ENCODE measurements around the gene MTCH1. TPM values are rescaled to one million over a fixed set of nuclear protein-coding genes. Genes with fewer than 3 reads are reported as not detected.

MTCH1 gene, protein sequence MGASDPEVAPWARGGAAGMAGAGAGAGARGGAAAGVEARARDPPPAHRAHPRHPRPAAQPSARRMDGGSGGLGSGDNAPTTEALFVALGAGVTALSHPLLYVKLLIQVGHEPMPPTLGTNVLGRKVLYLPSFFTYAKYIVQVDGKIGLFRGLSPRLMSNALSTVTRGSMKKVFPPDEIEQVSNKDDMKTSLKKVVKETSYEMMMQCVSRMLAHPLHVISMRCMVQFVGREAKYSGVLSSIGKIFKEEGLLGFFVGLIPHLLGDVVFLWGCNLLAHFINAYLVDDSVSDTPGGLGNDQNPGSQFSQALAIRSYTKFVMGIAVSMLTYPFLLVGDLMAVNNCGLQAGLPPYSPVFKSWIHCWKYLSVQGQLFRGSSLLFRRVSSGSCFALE
- 389 and 393 TPM in 2 replicates for total RNA-seq (2014; rRNA removed; shearing (Covaris generic))

DNA sequence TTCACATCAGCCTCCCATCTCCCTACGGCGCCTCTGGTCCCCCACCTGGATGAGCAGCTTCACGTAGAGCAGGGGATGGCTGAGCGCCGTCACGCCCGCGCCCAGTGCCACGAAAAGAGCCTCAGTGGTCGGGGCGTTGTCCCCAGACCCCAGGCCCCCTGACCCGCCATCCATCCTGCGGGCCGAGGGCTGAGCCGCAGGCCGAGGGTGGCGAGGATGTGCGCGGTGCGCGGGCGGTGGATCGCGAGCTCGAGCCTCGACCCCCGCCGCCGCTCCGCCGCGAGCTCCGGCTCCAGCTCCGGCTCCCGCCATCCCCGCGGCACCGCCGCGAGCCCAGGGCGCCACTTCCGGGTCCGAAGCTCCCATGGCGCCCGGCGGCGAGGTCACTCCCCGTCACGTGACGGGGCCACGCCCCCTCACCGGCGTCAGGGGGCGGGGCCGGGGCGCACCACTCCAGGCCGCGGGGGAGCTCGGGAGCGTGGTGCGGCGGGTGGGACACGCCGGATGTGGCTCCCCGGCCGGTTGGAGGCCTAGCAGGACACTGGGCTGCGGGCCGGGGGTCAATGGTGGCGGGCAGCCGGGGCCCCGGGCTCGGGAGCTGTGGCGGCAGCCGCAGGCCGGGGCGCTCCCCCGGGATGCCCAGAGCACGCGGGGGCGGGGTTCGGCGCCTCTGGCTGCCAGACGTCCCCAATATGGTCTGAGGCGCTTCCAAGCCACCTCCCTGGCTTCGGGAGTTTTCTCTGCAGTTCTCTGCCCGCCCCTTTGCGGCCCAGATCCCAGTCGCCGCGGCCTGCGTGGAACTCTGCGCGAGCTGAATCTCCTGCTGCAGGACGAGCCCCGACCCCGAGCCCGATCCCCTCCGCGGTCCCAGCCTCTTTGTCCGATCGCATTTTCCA, at the start of gene MTCH1:
MTCH1 (minus strand) TSS at position 389 of the 896 bp plus-strand sequence; CDS start at position 366, 23 bp downstream.
- in situ Hi-C loops (cut with HindIII; ENCODE audit: low sequenced_read_pairs) = no loop called here
- peak; percentile 94 for DNase-seq (ENCODE audit: low spot score)

DNA sequence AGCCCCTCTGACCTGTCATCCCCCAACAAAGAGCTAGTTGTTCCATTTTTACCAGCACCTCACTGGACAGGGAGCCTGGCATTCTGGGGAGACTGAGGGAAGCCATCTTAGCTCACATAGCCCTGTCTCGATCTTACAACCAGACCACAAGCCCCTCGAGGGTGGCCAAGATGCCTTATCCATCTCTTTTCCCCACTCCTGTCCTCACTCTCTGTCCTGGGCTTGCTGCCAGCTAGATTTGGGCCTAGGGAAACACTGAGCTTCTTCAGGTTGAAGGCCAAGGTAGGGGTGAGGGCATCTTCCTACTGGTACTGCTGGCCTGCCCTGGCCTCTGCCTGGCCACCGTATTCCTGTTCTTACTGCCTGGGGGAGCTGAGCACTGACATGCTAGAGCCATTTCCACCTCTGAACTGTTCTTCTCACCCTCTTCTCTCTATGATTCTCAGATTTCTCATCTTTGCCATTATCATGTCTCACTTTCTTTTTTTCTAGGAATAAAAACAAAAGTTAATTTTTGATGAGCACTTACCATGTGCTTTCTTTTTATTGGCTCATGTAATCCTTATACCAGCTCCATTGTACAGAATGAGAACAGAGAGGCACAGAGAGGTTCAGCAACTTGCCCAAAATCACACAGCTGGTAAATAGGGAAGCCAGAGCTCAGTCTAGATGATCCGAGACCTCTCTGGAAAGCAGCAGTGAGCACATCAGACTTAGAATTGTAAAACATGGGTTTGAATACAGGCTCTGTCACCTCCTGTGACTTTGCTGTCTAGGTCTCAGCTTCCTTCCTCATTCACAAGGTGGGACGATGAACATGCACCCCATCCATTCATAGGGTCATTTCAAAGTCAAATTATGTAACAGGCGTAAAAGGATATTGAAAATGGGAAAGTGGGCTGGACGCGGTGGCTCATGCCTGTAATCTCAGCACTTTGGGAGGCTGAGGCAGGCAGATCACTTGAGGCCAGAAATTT, 48.1 kb upstream of the MTCH1 start:
- in situ Hi-C loops (cut with HindIII; ENCODE audit: low sequenced_read_pairs) = no loop called here
- DNase-seq (ENCODE audit: low spot score) = no peak

GRCh38 chr6:37033255-37033654, 47.3 kb upstream of the MTCH1 start:
- DNase-seq (ENCODE audit: low spot score) = no peak
- in situ Hi-C loops (cut with HindIII; ENCODE audit: low sequenced_read_pairs) = no loop called here

GRCh38 chr6:37032239-37032638, 46.2 kb upstream of the MTCH1 start:
- DNase-seq (ENCODE audit: low spot score) = no peak
- in situ Hi-C loops (cut with HindIII; ENCODE audit: low sequenced_read_pairs) = no loop called here

DNA sequence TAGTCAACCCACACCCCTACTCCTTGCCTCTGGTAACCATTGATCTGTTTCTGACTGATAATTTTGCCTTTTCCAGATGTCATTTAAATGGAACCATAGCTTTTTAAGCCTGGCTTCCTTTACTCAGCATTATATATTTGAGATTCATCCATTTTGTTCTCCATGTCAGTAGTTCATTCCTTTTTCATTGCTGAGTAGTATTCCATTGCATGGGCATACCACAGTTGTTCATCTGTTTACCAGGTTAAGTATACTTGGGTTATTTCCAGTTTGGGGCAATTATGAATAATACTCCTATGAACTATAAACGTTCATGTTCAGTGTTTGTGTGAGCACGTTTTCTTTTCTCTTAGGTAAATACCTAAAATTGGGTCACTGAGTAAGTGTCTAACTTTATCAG, 44.6 kb upstream of the MTCH1 start:
- in situ Hi-C loops (cut with HindIII; ENCODE audit: low sequenced_read_pairs) = no loop called here
- DNase-seq (ENCODE audit: low spot score) = no peak

DNA sequence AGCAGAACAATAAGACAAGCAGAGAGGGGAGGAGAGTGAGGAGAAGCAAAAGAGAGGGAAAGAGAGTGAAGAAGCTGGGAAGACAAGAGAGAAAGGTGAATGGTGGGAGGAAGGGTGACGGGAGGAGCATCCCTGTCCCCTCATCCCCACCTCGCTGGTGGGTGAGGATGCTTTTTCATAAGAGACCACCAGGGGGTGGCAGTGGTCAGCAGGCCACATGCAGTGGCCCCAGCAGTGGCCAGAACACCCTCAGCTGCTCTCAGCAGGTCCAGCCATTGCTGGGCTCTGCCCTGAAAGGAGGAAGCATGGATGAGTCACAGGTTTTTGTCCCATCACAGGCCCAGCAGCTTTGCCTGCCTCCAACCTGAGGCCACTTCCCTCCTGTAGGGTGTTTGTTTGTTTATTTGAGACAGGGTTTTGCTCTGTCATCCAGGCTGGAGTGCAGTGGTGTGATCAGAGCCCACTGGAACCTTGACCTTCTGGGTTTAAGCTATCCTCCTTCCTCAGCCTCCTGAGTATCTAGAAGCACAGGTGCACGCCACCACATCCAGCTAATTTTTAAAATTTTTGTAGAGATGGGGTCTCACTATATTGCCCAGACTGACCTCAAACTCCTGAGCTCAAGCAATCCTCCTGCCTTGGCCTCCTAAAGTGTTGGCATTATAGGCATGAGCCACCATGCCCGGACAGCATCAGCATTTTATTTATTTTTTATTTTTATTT, 43.4 kb upstream of the MTCH1 start:
- in situ Hi-C loops (cut with HindIII; ENCODE audit: low sequenced_read_pairs) = no loop called here
- peak; percentile 40 for DNase-seq (ENCODE audit: low spot score)

DNA sequence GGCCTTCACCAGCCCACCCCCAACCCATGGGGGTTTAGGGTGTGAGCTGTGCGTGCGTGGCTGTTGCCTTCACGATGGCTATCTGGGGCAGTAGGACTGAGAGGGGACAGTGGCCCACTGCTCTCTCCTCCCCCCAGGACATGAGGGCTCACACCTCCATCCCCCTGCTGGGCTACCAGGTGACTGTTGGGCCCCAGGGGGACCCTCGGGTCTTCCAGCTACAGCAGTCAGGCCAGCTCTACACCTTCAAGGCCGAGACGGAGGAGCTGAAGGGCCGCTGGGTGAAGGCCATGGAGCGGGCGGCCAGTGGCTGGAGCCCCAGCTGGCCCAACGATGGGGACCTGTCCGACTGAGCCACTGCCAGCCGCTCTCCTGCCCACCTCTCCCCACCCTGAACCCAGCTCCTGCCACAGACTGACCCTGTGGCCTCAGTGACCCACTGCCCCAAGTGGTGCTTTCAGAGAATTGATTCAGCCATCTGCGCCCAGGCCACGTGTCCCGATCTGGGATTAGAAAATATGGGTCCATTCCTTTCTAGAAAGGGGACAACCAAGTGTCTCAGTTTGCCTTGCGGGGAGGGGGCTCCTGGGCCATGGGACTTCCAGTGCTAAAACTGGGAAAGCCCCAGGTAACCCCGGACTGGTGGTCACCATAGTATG, 41.9 kb upstream of the MTCH1 start:
- in situ Hi-C loops (cut with HindIII; ENCODE audit: low sequenced_read_pairs) = no loop called here
- DNase-seq (ENCODE audit: low spot score) = no peak

GRCh38 chr6:37027036-37027720, 41.2 kb upstream of the MTCH1 start:
- DNase-seq (ENCODE audit: low spot score) = no peak
- in situ Hi-C loops (cut with HindIII; ENCODE audit: low sequenced_read_pairs) = no loop called here

GRCh38 chr6:37025621-37026466, 39.8 kb upstream of the MTCH1 start:
- no peak for DNase-seq (ENCODE audit: low spot score)
- in situ Hi-C loops (cut with HindIII; ENCODE audit: low sequenced_read_pairs) = no loop called here

DNA sequence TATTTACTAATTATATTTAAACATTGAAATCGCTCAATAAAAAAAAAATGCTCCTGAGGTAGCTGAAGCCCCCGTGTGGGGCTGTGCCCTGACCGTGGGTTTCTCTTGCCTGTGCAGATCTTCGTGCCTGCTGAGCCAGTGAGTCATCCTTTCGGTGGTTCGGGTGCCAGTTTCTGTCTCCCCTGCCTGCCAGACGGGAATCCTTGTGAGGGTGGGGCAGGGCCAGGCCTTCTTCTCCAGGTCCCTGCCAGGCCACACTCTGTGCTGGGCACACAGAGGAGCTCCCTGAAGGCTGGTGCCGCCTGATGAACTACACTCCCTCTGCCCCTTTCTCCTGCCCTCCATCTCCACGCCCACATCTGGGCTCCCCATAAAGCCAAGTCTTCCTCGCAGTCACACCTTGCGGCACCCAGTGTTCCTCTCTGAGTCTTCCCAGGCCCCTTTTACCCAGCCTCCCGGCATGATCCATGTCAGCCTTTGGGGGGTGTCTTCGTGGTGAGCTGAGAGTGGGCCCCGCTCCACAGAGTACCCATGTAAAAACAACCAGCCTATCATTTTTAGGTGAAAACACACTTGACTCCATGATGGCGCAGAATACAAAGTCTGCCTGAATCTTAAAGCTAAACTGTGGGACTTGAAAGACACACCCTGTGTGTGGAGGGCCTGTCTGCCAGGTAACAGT, 38.8 kb upstream of the MTCH1 start:
- in situ Hi-C loops (cut with HindIII; ENCODE audit: low sequenced_read_pairs) = no loop called here
- no peak for DNase-seq (ENCODE audit: low spot score)

GRCh38 chr6:37022135-37022863, 36.3 kb upstream of the MTCH1 start:
- no peak for DNase-seq (ENCODE audit: low spot score)
- in situ Hi-C loops (cut with HindIII; ENCODE audit: low sequenced_read_pairs) = no loop called here

DNA sequence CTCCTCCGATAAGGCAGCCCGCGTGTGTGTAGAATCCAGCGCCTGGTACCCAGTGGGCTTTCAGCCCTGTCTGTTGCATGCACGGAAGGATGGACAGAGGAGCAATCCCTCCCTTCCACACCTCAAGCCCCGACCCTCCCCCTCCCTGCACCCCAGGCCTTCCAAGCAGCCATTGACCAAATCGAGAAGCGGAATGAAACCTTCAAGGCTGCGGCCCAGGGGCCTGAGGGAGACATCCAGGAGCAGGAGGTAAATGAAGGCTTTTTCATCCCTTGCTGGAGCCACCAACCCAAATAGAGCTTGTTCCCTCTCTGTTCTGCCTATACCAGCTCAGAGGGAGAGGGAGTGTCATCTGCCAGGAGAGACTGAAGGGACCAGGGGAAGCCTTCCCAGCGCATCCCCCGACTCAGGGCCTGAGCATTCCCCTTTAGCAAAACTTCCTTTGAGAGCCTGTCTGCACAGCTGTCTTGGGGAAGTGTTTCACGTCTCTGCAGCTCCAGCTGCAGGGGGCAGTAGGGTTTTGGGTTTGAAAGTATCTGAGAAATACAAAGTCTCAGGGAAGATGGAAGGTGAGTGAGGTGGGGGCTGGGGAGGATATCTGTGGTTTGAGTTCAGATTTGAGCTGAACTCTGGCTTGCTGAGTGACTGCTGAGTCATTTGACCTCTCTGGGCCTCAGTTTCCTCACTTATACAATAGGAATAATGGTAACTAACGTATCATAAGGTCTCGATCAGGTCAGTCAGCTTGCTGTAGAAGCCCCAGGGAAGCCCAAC, 35.5 kb upstream of the MTCH1 start:
- peak; percentile 33 for DNase-seq (ENCODE audit: low spot score)
- in situ Hi-C loops (cut with HindIII; ENCODE audit: low sequenced_read_pairs) = no loop called here

- no peak for DNase-seq (ENCODE audit: low spot score)
- in situ Hi-C loops (cut with HindIII; ENCODE audit: low sequenced_read_pairs) = no loop called here
Measured at GRCh38 chr6:37020812-37021211, 34.8 kb upstream of the MTCH1 start.

DNA sequence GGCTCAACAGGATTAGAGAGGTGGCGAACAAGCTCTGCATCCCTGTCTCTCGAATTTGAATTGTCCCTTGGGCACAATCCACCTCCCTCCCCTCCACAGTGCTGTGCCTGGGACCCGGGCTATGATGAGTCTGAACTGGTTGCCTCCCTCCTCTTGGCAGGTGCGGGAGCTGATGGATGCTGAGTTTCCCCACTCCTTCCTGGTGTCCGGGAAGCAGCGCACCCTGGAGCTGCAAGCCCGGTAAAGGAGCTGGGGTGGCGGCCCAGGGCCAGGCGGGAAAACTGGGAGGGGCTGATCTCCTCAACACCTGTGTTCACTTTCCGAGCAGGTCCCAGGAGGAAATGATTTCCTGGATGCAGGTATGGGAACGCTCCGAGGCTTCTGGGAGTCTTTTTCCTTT, 34.4 kb upstream of the MTCH1 start:
- in situ Hi-C loops (cut with HindIII; ENCODE audit: low sequenced_read_pairs) = no loop called here
- no peak for DNase-seq (ENCODE audit: low spot score)

- peak; percentile 53 for DNase-seq (ENCODE audit: low spot score)
- in situ Hi-C loops (cut with HindIII; ENCODE audit: low sequenced_read_pairs) = no loop called here
Measured at GRCh38 chr6:37019065-37019450, 33.1 kb upstream of the MTCH1 start.
